Left forelimb (tissue), 1 donor: ENCODE results near the gene PITPNC1.

Experiments used
- DNase-seq: peaks from one replicate; pipeline ENCODE4 v3.0.0-alpha.2; 2018; ENCODE audit warnings: low spot score

PITPNC1 gene

DNA sequence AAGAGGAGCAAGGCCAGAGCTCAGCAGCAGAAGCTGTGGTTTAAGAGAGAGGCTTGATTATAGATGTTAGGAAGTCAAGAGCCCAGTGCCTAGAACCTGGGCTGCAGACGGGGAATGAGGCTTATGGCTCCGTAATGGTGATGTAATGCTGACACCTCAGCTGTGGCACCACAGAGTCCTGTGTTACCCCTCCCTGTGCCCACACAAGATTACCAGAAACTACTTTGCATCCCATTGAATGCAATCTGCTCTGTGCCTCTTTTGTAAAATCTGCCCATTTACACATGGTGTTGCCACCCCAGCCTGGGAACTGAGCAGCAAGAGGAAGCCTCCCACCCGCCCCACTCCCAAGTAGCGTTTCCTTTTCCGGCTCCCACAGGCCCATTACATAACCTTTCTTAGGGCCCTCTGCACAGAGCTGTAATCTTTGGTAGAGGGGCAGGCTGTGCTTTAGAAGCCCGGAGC lies 57.0 kb downstream of the PITPNC1 start:
- no peak for DNase-seq

DNA sequence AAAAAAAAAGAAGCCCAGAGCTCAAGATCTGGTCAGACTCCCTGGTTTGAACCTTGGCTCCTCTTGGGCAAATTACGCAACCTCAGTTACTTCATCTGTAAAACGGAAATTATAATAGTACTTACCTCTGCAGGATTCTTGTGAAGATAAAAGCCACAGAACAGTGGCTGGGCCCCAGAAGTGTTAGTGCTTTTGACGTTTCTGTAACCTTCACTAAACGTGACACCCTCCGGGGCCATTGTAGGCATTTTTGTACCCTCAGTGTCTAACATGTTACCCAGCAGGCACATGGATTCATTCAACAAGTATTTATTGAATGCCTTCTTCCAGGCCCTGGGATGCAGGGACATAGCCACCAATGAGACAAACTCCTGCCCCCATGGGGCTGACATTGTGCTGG lies 58.0 kb downstream of the PITPNC1 start:
- no peak for DNase-seq

DNA sequence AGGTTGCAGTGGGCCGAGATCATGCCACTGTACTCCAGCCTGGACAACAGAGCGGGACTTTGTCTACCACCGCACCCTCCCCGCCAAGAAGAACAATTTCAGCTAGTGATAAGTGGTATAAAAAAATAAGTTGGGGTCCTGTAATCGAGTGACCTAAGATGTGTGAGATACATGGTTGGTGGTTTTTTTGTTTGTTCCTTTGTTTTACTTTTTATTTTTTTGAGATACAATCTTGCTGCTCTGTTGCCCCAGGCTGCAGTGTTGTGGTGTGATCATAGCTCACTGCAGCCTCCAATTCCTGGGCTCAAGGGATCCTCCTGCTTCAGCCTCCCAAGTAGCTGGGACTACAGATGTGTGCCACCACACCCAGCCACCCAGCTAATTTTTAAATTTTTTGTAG lies 58.7 kb downstream of the PITPNC1 start:
- no peak for DNase-seq

DNA sequence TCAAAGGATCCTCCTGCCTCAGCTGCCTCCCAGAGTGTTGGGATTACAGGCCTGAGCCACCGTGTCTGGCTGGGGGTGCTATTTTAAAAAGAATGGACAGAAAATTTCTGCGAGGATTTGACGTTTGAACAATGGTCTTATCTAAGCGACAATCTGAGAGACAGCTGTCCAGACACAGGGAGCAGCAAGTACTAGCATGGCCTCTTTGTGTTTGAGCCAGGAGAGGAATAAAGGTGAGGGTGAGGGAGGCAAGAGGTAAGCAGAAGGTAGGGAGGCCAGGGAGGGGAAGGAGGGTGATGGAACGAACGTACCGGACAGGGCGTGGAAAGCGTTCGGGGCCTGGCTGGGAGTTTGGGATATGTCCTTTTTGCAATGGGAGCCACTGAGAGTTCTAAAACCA lies 59.2 kb downstream of the PITPNC1 start:
- no peak for DNase-seq

DNA sequence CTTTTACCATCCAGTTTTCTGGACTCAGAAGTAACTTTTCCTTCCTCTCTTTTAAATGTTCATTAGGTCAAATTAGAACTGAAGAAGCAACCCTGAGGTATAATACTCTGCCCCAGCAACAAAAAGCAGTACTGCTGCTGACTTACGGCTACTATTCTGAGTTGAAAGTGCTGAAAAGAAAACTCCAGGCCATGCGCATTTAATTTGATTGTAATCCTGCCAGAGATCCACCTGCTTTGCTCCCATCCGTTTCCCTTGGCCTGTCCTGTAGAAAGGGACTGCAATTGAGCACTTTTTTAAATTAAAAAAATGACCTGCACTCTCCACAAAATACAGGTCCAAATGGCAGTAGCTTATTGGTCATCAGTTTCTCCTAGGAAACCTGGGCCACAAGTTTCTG lies 61.6 kb downstream of the PITPNC1 start:
- no peak for DNase-seq

DNA sequence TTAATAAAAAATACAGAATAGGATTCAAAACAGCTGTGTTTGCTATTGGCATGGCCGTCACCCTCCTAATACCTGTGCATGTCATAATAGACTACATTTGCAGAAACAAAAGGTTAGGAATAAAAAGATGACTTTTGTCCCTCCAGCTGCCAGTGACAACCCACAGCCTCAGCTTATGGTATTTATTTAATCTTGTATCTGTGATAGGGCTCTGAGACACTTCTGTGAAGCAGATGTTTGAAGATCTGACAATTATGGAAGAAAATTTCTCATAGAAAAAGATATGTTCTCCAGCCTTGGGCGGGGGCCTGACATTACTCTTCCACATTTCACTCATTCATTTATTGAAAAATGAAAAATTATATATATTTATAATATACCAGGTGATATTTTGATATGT lies 62.2 kb downstream of the PITPNC1 start:
- no peak for DNase-seq

DNA sequence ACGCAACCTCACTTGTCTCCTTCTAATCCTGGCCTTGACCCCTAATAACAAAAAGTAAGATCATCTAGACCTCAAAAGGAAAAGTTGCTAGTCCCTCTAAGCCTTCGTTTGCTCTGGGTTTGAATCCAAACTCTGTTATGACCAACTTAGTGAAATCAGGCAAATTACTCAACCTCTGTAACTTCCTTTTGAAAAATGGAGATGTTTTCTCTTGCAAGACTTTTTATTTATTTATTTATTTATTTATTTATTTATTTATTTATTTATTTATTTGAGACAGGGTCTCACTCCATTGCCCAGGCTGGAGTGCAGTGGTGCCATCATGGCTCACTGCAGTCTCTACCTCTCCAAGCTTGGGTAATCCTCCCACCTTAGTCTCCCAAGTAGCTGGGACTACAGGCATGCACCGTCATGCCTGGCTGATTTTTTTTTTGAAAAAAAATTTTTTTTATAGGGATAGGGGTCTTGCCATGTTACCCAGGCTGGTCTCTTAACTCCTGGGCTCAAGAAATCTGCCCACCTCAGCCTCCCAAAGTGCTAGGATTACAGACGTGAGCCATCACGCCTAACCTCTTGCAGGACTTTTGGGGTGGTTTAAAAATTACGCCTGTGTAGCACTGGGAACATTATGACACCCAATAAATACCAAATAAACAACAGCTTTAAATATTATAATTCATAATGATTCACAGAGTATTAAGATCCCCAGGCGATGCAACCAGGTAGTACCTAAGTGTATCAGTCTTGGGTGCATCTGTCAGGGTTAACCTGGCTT lies 63.4 kb downstream of the PITPNC1 start:
- no peak for DNase-seq

DNA sequence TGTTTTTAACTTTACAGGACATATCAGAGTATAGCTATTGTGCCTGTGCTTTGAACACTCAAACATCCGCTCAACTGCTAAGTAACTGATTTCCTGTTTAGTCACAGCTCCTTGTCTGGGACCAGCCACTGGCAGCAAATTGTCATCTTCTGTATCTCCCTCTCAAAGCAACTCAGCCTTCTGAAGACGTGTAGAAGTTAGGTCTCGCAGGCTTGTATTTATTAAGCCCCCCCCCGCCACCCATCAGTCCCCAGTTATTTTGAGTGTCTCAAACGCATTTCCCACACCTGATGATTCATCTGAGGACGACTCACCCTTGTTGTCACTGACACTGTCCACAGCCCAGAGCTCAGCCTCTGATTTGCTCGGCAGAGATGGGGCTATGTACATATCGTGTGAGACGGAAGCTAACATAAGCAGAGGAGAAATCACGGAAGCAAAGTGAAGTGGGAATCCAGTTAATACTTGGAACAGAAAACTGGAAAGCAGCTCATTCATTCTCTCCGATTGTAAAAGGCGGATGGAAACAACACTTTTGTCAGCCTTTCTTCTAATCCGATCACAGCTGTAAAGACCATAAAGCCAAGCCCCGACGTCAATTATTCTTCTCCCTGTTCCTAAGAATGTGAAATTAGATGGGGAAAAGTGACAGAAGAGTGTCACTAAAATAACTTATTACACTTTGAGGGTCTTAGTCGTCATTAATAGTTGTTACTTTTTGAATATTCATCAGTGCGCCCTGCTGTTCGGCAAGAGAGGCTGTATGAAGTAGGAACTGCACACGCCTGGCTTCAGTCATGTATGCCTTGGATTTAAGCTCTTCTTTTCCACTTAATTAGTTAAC lies 64.2 kb downstream of the PITPNC1 start:
- DNase-seq: no peak

DNA sequence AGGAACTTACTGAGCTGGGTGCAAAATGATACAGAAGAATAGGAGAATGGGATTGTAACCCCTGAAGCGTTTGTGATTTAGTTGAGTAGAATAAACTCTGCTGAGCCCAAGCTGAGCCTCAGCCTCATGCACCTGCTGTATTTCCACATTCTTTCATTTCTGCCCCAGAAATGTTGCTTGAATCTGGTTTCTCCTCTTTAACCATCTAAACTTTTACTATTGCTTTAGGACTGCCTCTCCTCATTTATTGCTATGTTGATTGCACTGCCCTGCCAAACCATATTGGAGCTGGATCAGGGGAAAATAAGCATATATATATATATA lies 64.8 kb downstream of the PITPNC1 start:
- DNase-seq: no peak

DNA sequence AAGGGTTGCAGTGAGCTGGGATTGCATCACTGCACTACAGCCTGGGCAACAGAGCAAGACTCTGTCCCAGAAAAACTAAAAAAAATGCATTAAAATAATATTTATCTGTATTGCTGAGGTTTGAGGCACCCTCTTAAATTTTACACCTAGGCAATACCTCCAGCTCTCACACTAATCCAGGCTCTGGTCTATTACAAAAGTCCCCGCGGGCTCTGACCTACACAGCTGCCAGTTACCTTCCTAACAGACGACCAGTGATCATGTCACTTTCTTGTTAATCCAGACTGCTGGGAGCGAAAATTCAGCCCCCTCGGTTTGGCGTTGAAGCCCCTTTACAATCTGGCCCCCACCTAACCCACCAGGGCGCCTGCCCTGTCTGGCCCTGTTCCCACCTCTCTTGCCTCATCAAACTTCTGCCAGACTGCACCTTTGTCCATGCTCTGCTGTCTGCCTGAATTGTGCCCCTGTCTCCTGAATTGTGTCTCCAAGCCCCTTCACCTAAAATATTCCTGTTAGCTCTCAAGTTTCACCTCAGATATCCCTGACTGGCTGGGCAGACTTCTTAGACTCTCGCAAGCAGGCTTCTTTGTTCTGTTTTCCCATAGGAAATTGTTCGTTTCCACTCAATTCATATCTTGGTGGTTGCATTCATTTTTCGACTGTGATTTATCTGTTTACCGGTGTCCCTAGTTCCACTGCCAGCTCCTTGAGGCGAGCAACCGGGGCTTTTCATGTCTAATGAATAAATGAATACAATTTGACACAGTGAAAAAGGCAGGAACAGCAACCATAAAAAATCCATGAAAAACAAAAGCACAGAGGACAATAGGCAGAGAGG lies 65.9 kb downstream of the PITPNC1 start:
- DNase-seq: no peak

DNA sequence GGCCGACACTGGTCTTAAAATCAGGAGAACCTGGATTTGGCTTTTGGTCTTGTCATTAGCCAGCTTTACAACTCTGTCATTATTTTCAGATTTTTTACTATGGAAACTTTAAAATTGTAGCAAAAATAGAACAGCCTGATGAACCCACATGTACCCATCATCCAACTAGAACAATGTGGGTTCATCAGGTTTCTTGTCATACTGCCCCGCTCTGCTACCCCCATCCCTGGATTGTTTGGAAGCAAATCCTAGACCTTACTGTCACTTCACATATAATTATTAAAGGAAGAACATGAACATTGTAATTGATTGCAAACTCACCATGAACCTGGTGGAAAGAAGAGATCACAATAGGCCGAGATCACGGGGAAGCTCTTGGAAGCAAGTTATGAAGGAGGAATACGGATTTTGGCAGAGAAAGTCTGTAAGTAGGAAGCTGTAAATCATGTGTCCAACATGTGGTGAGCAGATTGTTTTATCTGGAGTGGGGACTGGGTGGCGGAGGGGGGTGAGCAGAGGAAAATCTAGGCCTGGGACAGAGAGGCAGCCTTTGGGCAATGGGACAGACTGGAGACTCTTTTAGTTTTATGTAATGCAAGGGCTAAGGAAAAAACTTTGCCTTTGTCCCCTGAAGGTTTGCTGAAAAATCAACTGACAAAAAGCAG lies 67.0 kb downstream of the PITPNC1 start:
- DNase-seq: no peak

DNA sequence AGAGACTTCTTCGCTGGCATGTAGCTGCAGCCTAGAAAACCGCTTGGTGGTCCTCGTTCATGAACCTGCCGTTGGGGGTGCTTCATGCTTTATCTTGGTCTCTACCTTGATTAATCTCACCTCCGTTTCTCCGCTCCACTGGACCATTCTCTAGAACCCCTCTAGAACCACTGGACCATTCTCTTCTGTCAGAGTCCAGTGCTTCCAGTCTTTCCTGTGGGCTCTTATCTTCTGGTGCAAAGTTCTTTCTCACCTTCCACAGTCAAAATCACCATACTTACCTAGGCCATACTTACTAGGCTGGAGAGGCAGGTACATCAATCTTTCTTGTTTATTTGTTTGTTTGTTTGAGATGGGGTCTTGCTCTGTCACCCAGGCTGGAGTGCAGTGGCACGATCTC lies 71.4 kb downstream of the PITPNC1 start:
- DNase-seq: no peak

DNA sequence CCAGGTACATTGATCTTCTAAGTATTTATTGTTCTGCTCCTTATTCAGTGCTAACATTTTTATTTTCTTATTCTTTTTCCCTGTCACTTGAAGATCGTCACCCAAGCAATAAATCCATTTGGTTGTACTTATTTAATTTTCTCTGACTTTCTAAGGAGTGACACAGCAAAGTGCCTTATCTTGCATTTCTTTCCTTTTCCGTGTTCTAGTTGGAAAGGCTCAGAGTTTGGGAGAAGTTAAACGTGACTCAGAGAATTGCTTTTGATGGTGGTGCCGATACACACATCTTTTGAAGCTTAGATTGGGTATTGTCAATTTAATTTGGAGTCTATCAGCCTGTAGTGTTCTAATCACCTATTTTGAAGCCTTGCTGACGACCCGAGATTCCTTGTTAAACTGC lies 72.0 kb downstream of the PITPNC1 start:
- no peak for DNase-seq

DNA sequence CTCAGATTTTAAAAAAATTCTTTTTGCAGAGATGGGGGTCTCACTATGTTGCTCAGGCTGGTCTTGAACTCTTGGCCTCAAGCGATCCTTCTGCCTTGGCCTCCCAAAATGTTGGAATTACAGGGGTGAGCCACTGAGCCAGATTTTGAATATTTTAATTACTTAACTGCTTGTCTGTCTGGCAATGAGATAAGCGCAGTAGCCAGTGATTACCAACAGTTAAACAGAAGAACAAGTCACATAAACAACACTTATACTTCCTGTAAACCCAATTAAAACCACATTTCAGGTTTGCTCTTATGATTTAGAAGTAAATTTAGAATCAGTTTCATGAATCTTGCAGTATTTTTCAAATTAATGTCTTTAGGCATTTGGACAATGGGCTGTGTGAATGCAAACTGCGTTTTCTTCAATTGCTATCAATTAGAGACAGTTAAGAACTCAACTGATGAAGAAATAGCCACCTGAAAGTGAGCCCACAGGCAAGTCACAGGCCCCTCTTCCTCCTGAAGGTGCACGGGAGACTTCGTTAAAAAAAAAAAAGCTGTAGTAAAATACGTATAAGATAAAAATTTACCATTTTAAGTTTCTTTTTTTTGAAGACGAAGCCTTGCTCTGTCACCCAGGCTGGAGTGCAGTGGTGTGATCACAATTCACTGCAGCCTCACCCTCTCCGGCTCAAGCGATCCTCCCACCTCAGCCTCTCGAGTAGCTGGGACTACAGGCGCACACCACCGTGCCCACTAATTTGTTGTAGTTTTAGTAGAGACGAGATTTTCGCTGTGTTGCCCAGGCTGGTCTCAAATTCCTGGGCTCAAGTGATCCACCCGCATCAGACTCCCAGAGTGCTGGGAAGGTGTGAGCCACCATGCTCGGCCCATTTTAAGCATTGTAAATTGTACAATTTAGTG lies 73.0 kb downstream of the PITPNC1 start:
- no peak for DNase-seq

DNA sequence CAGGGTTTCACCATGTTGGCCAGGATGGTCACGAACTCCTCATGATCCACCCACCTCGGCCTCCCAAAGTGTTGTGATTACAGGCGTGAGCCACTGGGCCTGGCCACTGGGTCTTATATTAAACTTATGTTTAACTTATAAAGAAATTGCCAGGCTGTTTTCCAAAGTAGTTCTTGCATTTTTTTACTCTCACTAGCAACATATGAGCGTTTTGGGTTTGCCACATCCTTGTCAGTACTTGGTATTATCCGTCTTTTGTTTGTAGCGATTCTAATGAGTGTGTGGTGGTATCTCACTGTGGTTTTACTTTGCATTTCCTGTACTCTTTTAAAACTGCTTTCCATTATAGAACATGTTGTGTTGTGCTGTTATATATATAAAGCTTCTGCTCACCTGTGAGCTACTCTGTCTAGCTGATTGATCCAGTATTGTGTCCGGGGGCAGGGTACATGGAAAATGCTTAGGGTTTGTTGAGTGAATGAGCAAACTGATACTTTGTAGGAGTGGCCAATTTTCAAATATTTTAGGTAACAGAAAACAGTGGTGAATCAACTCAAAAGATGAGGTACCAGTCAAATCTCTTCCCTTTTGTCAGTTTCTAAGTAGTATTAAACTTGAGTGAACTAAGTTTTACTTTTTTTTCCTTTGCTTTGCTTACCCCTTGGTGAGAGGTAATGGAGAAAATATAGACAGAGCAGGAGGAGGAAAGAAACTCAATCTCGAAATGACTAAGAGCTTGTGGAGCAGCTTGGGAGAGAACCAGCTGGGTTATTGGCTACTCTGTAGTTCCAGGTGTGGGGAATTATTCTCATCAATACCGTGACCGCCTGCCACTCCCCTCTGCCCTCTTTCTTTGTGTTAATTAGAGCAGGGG lies 75.8 kb downstream of the PITPNC1 start:
- DNase-seq: no peak

DNA sequence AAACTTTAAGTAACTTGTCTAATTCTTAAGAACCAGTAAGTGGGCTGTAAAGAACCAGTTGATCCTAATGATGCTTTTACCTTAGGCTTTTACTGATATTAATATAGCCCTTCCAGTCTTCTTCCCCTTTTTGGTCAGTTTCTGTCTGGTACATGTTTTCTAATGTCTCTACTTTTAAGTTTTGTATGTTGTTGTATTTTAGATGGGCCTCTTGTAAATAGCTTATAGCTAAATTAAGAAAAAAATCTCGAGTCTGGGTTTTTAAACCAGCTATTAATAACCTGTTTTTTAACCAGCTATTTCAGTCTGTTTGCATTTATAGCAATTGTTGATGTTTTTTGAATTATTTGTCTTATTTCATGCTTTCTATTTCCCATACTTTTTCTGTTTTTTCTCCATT lies 79.0 kb downstream of the PITPNC1 start:
- no peak for DNase-seq

DNA sequence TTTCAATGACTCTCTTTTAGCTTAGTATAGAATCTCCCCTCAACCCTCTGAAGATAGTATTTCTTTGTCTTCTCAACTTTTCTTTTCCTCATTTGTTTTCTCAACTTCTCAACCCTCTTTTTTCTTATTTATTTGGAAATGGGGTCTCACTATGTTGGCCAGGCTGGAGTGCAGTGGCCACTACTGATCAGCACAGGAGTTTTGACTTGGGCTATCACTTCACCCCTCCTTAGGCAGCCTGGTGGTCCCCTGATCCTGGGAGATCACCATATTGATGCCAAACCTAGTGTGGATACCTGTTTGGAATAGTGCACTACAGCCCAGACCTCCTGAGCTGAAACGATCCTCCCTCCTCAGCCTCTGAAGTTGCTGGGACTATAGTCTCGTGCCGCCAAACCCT lies 79.8 kb downstream of the PITPNC1 start:
- DNase-seq: no peak

DNA sequence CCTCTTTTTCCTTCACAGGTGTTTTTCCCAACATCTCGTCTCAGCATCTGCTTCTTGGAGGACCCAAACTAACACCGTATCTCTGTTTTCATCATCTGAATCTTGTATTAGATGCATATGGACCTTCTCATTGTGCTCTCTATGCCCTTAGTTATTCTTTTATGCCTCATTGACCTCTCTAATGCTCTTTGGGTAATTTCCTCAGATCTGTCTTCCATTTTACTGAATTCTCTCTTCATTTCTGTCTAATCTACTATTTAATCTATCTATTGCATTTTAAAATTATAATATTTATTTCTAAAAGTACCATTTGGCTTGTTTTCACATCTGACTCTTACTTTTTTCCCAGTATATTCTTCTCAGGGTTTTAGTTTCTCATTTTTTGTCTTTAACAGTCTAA lies 81.1 kb downstream of the PITPNC1 start:
- DNase-seq: no peak

DNA sequence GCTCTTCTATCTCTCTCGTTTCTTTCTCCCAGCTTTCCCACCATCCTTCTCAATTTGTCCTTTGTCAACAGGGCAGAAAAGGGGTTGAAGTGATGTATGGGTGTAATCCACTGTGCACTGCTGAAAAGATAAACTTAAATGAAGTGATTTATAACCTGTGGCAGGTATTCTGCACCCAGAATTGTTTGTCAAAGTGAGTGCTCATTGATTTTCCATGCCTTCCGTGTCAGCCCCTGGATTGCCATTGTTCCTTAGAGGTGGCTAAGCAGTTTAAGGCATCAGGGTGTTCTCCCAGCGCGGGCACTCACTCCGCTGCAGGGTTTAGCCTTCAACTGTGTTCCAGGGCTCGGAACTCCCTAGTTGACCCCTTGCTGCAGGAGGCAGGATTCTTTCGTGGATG lies 82.9 kb downstream of the PITPNC1 start:
- DNase-seq: no peak

DNA sequence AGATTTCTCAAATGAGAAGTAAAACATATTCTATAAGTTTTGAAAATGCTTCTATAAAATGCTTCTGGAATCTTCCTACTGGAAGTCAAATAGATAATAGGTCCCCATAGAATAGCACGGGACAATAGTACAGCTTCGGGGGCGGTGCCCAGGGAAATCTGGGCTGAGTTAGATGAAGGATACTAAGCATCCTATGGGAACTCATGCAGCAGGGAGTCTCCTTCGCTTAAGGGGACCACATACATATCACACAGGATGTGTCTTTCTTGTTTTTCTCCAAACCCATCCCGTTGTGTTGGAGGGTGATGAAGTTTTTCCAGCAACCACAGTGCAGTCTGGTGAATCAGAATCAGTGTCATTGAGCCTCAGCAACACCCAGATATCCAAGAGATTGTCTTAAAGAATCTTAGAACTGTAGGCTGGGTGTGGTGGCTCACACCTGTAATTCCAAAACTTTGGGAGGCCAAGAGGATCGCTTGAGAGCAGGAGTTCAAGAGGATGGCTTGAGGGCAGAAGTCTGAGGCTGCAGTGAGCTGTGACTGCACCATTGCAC lies 84.2 kb downstream of the PITPNC1 start:
- DNase-seq: no peak
